Astrocyte (in vitro differentiated cells and primary cell): ENCODE results near the gene VIM. TPM values are rescaled to one million over a fixed set of nuclear protein-coding genes. Genes with fewer than 3 reads are reported as not detected.

Source experiments
- DNase-seq: peaks from one replicate; pipeline ENCODE4 v3.0.0-alpha.2; 2010; ENCODE audit warnings: low read depth
- FAIRE-seq: peaks from 2 replicates; lab custom pipeline; 2011; peaks lifted over from hg19 to GRCh38; lab: Jason Lieb, UNC
- H2AFZ ChIP-seq: 2 replicates; pipeline ENCODE4 v1.6.0; 2012; ENCODE audit warnings: low read depth, low read length, inconsistent platforms
- H3K27ac ChIP-seq: 2 replicates; pipeline ENCODE4 v1.5.1; 2011; ENCODE audit warnings: low read depth, low read length, inconsistent platforms
- H3K27me3 ChIP-seq: 2 replicates; pipeline ENCODE4 v1.6.0; 2011; ENCODE audit warnings: low read length, inconsistent platforms; ENCODE audit not compliant: insufficient read depth
- H3K36me3 ChIP-seq: 2 replicates; pipeline ENCODE4 v1.5.1; 2011; ENCODE audit warnings: low read length, inconsistent platforms; ENCODE audit not compliant: insufficient read depth
- H3K4me1 ChIP-seq: 2 replicates; pipeline ENCODE4 v1.5.1; 2011; ENCODE audit warnings: low read length, inconsistent platforms; ENCODE audit not compliant: insufficient read depth
- H3K4me2 ChIP-seq: 2 replicates; pipeline ENCODE4 v1.6.0; 2012; ENCODE audit warnings: low read length, inconsistent platforms
- H3K4me3 ChIP-seq: 2 replicates; pipeline ENCODE4 v1.5.1; 2011; ENCODE audit warnings: low read depth, mild to moderate bottlenecking, low read length, inconsistent platforms; ENCODE audit not compliant: insufficient read depth
- H3K79me2 ChIP-seq: 2 replicates; pipeline ENCODE4 v1.6.0; 2012; ENCODE audit warnings: mild to moderate bottlenecking, low read length, inconsistent platforms; ENCODE audit not compliant: insufficient read depth
- H3K9ac ChIP-seq: 2 replicates; pipeline ENCODE4 v1.6.0; 2012; ENCODE audit warnings: mild to moderate bottlenecking, low read length, inconsistent platforms
- H3K9me3 ChIP-seq: 2 replicates; pipeline ENCODE4 v1.5.1; 2012; ENCODE audit warnings: low read depth, mild to moderate bottlenecking, low read length, inconsistent platforms; ENCODE audit not compliant: insufficient read depth
- H4K20me1 ChIP-seq: 2 replicates; pipeline ENCODE4 v1.6.0; 2012; ENCODE audit warnings: low read length, inconsistent platforms; ENCODE audit not compliant: insufficient read depth
- H3K27ac Mint-ChIP-seq: one replicate; pipeline ENCODE4 v1.8.0; 2021; ENCODE audit warnings: mild to moderate bottlenecking, mixed read lengths; ENCODE audit not compliant: unreplicated experiment
- H3K27me3 Mint-ChIP-seq: one replicate; pipeline ENCODE4 v1.8.0; 2021; ENCODE audit warnings: low read depth, mixed read lengths; ENCODE audit not compliant: unreplicated experiment
- H3K36me3 Mint-ChIP-seq: one replicate; pipeline ENCODE4 v1.8.0; 2021; ENCODE audit warnings: low read depth, mixed read lengths; ENCODE audit not compliant: unreplicated experiment
- H3K4me1 Mint-ChIP-seq: one replicate; pipeline ENCODE4 v1.8.0; 2021; ENCODE audit warnings: low read depth, mixed read lengths; ENCODE audit not compliant: unreplicated experiment
- H3K4me3 Mint-ChIP-seq: one replicate; pipeline ENCODE4 v1.8.0; 2021; ENCODE audit warnings: mild to moderate bottlenecking, moderate library complexity, mixed read lengths; ENCODE audit not compliant: unreplicated experiment
- H3K9me3 Mint-ChIP-seq: one replicate; pipeline ENCODE4 v1.8.0; 2021; ENCODE audit warnings: mild to moderate bottlenecking, mixed read lengths; ENCODE audit not compliant: unreplicated experiment
- CTCF ChIP-seq: IDR thresholded peaks from 2 replicates; pipeline ENCODE4 v1.5.1; 2011; ENCODE audit warnings: low read depth, mild to moderate bottlenecking, inconsistent platforms, low read length, moderate library complexity; ENCODE audit not compliant: insufficient read depth
- EZH2 ChIP-seq: IDR thresholded peaks from 2 replicates; pipeline ENCODE4 v1.6.1; 2012; ENCODE audit warnings: mild to moderate bottlenecking, low read length, inconsistent platforms; ENCODE audit not compliant: insufficient read depth
- total RNA-seq: library from RNA; stranded (reverse); gene quantifications from 2 replicates; pipeline ENCODE4 v1.2.1, GENCODE V29; 2021

Gene VIM
- total RNA-seq, 1 donor from 2014 or later: 5,400 TPM

DNA sequence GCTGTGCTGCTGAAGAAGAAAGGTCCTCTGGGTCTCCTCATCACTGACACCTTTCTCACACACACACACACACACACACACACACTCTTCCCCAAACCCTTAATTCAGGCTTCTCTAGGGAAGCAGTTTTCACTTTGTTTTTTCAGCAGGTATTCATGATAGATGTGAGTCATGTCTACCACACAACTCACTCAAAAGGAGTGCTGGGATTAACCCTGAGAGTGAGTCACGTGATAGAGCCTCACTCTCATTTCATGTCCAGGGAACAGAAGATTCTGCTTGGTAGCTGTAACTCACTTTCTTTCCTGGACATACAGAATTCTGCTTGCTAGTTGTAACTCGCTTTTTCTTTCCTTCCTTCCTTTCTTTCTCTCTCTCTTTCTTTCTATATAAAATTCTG is 45.4 kb downstream of the VIM start:
- Mint-ChIP-seq H3K4me1 (peaks cover 8% of the 10 kb centered on the region), H3K27ac (peak overlapping the region; percentile 58), H3K36me3 (peaks cover 3% of the 10 kb centered on the region), H3K9me3 (peaks cover 13% of the 10 kb centered on the region), H3K27me3 (no peaks in the 10 kb centered on the region), H3K4me3 (no peak overlapping the region)
- Histone ChIP-seq H2AFZ (no peak overlapping the region), H3K36me3 (no peaks in the 10 kb centered on the region), H3K27ac (no peak overlapping the region), H3K9ac (no peak overlapping the region), H3K27me3 (no peaks in the 10 kb centered on the region), H3K4me3 (no peak overlapping the region), H3K79me2 (no peaks in the 10 kb centered on the region), H4K20me1 (no peaks in the 10 kb centered on the region), H3K4me1 (peaks cover 8% of the 10 kb centered on the region), H3K9me3 (no peaks in the 10 kb centered on the region), H3K4me2 (peak overlapping the region; percentile 53)
- TF ChIP-seq EZH2 (no peak), CTCF (no peak)
- FAIRE-seq (peak; percentile 90), DNase-seq (peak; percentile 71)

DNA sequence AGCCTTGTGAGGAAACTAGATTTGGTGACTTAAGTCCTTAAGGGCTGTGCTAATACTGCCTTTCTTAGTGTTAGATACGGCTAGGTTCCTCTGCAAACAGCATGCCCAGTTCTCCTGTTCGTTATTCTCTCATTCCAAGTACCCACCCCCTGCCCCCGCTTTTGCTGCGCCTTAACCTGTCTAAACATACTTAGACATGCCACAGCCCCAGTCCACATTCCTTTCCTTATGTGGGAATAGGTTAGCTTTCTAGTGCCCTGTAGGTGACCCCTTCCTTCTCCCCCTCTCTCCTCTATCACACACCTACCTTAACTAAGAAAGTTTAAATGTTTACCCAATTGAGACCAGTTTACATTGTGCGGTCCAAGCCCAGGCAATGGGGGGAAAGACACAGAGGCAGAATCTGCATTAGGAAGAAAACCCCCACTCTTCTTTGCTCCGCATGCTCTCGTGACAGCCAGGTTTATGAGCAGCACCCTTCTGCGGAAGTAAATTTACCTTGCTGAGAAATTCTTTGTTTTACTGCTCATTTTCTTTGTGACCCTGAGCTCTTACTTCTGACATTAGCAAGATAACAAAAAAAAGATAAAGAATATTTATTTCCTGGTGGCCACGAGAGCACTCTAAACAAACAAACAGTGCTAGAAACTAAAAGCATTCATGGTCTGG is 48.8 kb downstream of the VIM start:
- Histone ChIP-seq H3K9ac (no peak overlapping the region), H3K79me2 (no peaks in the 10 kb centered on the region), H3K9me3 (no peaks in the 10 kb centered on the region), H2AFZ (no peak overlapping the region), H3K4me2 (no peak overlapping the region), H4K20me1 (no peaks in the 10 kb centered on the region), H3K4me1 (peaks cover 8% of the 10 kb centered on the region), H3K27ac (no peak overlapping the region), H3K27me3 (no peaks in the 10 kb centered on the region), H3K4me3 (no peak overlapping the region), H3K36me3 (no peaks in the 10 kb centered on the region)
- H3K4me3 Mint-ChIP-seq: no peak overlapping the region
- DNase-seq: no peak
- H3K27me3 Mint-ChIP-seq: no peaks in the 10 kb centered on the region
- H3K27ac Mint-ChIP-seq: no peak overlapping the region
- H3K9me3 Mint-ChIP-seq: peaks cover 19% of the 10 kb centered on the region
- peaks cover 8% of the 10 kb centered on the region for H3K4me1 Mint-ChIP-seq
- TF ChIP-seq EZH2 (no peak), CTCF (no peak)
- FAIRE-seq: no peak
- H3K36me3 Mint-ChIP-seq: peaks cover 4% of the 10 kb centered on the region

DNA sequence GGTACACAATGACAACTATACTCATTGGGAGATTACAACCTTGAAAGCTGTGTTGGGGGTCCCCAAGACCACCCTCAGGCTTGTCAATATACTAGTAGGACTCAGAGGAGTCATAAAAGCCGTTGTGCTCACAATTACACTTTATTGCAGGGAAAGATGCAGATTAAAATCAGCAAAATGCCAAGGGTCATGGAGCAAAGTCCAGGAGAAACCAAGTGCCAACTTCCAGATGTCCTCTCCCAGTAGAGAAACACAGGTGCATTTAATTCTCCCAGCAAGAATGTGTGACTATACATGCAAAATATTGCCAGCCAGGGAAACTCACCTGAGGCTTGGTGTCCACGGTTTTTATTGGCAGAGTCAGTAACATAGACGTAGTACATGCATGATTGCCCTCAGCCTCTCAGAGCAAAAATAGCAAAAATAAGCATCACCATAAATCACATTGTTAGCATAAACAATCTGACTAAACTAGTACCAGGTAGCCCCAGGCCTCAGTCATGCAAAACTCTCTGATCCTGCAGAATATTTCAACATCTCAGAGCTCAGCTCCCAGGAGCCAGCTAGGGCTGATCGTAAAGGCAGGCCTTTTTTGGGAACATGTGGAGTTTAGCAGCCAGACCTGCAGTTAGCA is 50.7 kb downstream of the VIM start:
- no peaks in the 10 kb centered on the region for H3K79me2 ChIP-seq
- peaks cover 2% of the 10 kb centered on the region for H3K4me1 Mint-ChIP-seq
- H3K9me3 ChIP-seq: no peaks in the 10 kb centered on the region
- no peak overlapping the region for H3K9ac ChIP-seq
- no peaks in the 10 kb centered on the region for H3K27me3 Mint-ChIP-seq
- no peaks in the 10 kb centered on the region for H4K20me1 ChIP-seq
- no peak overlapping the region for H3K4me3 Mint-ChIP-seq
- H3K4me3 ChIP-seq: no peak overlapping the region
- FAIRE-seq (no peak), DNase-seq (no peak)
- H3K27ac Mint-ChIP-seq: no peak overlapping the region
- H3K4me2 ChIP-seq: no peak overlapping the region
- H3K36me3 Mint-ChIP-seq: peaks cover 5% of the 10 kb centered on the region
- TF ChIP-seq EZH2: no peak
- no peak for TF ChIP-seq CTCF
- H3K27ac ChIP-seq: no peak overlapping the region
- no peaks in the 10 kb centered on the region for H3K36me3 ChIP-seq
- H3K9me3 Mint-ChIP-seq: peaks cover 24% of the 10 kb centered on the region
- H3K27me3 ChIP-seq: no peaks in the 10 kb centered on the region
- H2AFZ ChIP-seq: no peak overlapping the region
- no peaks in the 10 kb centered on the region for H3K4me1 ChIP-seq
